Adipocyte (in vitro differentiated cells): ENCODE measurements around the gene CD86.

Experiments
- DNase-seq: peaks from one replicate; pipeline ENCODE4 v3.0.0-alpha.2; 2015; ENCODE audit warnings: low read depth
- H3K27me3 ChIP-seq: replicated peaks from 2 replicates; pipeline ENCODE4 v1.7.0; 2013; ENCODE audit warnings: mild to moderate bottlenecking, low read length, moderate library complexity; ENCODE audit not compliant: control insufficient read depth, insufficient read depth
- H3K36me3 ChIP-seq: 2 replicates; pipeline ENCODE4 v1.7.0; 2013; ENCODE audit warnings: low read length, mild to moderate bottlenecking, moderate library complexity; ENCODE audit not compliant: control insufficient read depth, insufficient read depth, severe bottlenecking
- H3K4me1 ChIP-seq: 2 replicates; pipeline ENCODE4 v1.7.0; 2013; ENCODE audit warnings: mild to moderate bottlenecking, low read length, moderate library complexity; ENCODE audit not compliant: control insufficient read depth, insufficient read depth
- H3K4me3 ChIP-seq: 2 replicates; pipeline ENCODE4 v1.7.0; 2013; ENCODE audit warnings: mild to moderate bottlenecking, low read length, moderate library complexity
- H3K9ac ChIP-seq: 2 replicates; pipeline ENCODE4 v1.7.0; 2013; ENCODE audit warnings: mild to moderate bottlenecking, low read length, moderate library complexity
- H3K9me3 ChIP-seq: 2 replicates; pipeline ENCODE4 v1.7.0; 2013; ENCODE audit warnings: mild to moderate bottlenecking, low read length, moderate library complexity; ENCODE audit not compliant: control insufficient read depth

CD86 gene

DNA sequence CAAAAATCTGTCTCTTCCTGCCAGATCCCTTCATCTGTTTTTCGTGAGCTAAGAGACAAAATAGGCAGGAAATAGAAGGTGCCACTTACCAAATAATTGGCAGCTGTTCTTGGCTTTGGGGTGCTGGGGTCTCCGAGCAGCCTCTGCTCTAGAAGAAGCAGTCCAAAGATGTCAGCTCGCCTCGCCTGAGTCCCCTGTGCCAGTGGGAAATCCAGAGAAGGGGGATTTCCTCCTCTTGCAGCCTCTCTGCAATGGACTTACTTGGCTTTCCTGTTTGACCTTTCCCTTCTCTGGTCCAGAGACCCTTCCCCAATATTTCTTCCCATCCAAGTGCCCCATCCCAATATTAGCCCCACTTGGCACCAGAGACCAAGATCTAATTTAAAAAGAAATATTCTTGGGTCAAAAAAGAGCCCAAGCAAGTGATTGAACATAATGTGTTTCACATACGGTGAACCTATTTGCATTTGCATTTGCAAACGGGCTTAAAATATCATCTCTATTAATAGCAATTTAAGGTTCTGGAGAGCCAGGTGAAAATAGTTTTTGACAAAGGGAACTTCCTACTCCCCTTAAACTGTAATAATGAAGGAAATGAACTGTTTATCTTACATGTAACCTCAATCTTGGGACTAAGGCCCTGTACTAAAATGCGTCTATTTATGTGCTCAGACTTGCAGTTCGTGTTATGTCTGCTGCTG is 23.2 kb downstream of the CD86 start:
- no peak for DNase-seq
- no peak overlapping the region for H3K9ac ChIP-seq
- no peaks in the 10 kb centered on the region for H3K4me1 ChIP-seq
- no peaks in the 10 kb centered on the region for H3K9me3 ChIP-seq
- H3K4me3 ChIP-seq = no peak overlapping the region
- peaks cover 27% of the 10 kb centered on the region for H3K27me3 ChIP-seq
- H3K36me3 ChIP-seq = no peaks in the 10 kb centered on the region

DNA sequence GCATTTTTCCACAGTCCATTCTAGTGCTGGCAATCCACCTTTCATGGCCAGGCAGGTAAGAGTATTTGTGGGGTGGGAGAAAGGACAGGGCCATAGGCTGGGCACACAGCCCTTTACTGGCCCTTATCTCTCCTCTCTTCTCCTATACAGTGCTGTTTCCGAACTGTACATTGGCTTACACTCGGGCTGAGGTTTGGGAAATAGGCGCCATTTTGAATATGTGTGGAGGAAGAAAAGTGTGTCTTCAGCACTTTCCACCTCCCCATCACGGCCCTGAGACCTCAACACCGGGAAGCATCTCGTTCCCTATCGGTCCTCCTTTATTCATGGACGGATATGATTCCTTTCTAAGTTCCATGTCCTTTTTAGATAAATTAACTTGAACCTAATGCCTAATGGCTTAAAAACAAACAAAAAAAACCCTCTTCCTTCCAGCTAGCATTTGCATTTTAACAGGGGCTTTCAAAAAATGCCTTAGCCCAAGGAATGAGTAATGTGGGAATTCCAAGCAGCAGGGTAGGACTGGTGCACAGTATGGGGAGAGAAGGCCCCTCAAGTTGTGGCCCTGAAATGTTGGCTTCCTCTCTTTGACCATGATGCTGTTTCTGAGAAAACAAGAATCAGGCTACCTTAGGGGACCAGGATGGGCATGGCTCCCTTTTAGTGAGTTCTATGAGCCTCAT is 24.5 kb downstream of the CD86 start:
- H3K27me3 ChIP-seq = peaks cover 27% of the 10 kb centered on the region
- no peak for DNase-seq
- H3K4me1 ChIP-seq = no peaks in the 10 kb centered on the region
- no peak overlapping the region for H3K9ac ChIP-seq
- no peak overlapping the region for H3K4me3 ChIP-seq
- H3K36me3 ChIP-seq = no peaks in the 10 kb centered on the region
- no peaks in the 10 kb centered on the region for H3K9me3 ChIP-seq

DNA sequence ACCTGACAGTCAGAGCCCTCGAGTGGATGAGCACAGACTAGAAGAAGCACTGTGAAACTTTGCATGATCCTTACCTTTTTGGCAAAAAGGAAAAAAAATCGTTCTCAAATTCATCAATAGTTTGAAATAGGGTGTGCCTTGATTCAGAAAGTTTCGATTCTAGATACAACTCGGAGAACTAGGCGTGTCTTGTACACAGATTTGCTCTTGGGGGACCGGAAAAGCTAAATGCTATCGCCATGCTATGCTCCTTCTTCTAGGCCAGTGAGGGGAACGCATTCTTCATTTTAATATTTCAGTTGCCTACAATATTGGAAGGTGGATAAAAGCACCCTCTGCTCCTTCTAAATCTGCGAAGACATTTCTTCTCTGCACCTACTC is 25.0 kb downstream of the CD86 start:
- Histone ChIP-seq H3K9ac (no peak overlapping the region), H3K36me3 (no peaks in the 10 kb centered on the region), H3K4me3 (no peak overlapping the region), H3K27me3 (peaks cover 27% of the 10 kb centered on the region), H3K9me3 (no peaks in the 10 kb centered on the region), H3K4me1 (no peaks in the 10 kb centered on the region)
- no peak for DNase-seq

DNA sequence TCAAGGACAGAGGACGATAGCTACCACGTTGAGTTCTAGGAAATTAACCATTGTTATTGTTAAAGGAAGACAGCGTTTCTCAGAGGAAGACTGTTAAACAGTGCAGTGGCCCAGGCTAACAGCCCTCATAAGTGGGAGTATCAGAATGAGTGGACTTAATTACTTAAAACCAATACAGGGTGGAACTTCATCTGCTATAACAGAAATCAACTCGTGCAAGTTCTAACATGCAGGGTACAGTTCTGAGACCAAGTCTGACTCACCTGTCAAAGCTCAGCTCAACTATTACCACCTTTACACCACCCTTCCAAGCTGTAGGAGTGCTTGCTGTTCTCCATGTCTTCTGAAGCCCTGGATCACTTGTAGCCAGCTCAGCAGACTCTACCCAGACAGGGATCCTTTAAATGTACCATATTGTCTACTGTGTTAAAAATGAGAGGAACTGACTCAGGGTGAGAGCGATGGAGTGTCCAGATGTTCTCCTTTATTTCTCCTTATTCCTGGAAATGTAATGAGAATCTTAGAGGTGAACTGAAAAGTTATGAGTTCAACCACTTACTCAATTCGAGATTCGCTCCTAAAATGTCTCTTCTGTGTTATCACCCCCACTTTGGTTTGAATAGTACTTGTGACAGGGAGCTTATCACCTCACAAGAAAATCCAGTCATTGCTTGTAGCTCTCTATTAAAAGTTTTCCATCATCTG is 26.5 kb downstream of the CD86 start:
- no peak for DNase-seq
- Histone ChIP-seq H3K9ac (no peak overlapping the region), H3K4me1 (no peaks in the 10 kb centered on the region), H3K27me3 (peaks cover 24% of the 10 kb centered on the region), H3K4me3 (no peak overlapping the region), H3K9me3 (no peaks in the 10 kb centered on the region), H3K36me3 (no peaks in the 10 kb centered on the region)

DNA sequence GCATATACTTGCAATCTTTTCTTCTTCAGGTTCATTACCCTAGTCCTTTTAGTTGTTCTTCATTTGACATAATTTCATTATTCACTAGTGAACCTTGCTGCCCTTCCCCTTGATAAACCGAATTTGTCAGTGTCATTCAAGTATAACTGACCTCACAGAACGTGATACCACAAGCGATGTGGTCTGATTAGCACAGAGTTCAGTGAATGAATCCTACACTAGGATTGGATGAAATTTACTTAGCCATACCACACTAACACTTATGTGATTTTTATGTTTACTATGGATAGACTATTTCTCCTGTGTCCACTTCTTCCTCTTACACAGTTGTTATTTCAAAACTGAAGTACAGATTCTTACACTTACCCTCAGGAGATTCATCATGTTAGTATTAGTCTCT is 27.2 kb downstream of the CD86 start:
- no peaks in the 10 kb centered on the region for H3K36me3 ChIP-seq
- no peak overlapping the region for H3K9ac ChIP-seq
- no peaks in the 10 kb centered on the region for H3K4me1 ChIP-seq
- H3K27me3 ChIP-seq = peaks cover 26% of the 10 kb centered on the region
- DNase-seq = no peak
- H3K4me3 ChIP-seq = no peak overlapping the region
- no peaks in the 10 kb centered on the region for H3K9me3 ChIP-seq

DNA sequence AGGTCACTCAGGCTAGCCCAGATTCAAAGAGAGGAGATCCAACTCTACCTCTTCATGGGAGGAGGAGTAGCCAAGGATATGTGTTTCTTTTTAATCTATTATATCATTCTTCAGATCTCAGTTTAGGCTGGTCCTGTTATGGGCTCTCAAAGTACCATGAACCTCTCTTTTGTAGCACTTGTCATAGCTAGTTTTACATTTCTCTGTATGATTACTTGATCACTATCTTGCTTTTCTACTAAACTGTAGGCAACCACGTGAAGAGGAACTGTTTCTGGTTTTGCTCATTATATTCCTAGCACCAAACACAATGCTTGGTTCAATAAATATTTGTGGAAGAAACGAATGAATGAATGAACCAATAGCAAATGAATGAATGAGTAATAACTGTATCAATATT is 29.6 kb downstream of the CD86 start:
- H3K4me1 ChIP-seq = no peaks in the 10 kb centered on the region
- no peaks in the 10 kb centered on the region for H3K9me3 ChIP-seq

DNA sequence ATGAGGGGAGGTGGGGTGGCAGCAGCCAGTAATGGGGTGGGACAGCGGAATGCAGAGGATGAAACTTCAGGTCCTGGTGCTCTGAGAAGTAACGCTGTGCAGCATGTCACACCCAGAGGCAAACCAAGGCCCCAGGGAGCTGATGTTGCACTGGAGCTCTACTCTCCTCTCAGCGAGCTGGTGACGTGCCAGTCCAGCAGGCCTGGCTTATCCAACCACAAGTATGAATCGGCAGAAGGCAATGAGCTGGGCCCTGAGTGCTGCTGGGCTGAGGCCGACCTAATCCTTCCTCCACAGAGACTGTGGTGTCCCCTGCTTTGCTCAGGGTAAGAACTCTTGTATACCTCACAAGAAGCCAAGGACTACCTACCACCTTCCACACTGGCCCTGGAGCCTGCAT is 30.5 kb downstream of the CD86 start:
- Histone ChIP-seq H3K9ac (no peak overlapping the region), H3K4me3 (no peak overlapping the region), H3K9me3 (no peaks in the 10 kb centered on the region), H3K4me1 (no peaks in the 10 kb centered on the region), H3K27me3 (peaks cover 23% of the 10 kb centered on the region), H3K36me3 (no peaks in the 10 kb centered on the region)
- DNase-seq = no peak

More for the DNA sequence above, 29.6 kb downstream of the CD86 start:
- H3K36me3 ChIP-seq = no peaks in the 10 kb centered on the region
- H3K27me3 ChIP-seq = peaks cover 29% of the 10 kb centered on the region
- no peak for DNase-seq
- no peak overlapping the region for H3K9ac ChIP-seq
- no peak overlapping the region for H3K4me3 ChIP-seq

DNA sequence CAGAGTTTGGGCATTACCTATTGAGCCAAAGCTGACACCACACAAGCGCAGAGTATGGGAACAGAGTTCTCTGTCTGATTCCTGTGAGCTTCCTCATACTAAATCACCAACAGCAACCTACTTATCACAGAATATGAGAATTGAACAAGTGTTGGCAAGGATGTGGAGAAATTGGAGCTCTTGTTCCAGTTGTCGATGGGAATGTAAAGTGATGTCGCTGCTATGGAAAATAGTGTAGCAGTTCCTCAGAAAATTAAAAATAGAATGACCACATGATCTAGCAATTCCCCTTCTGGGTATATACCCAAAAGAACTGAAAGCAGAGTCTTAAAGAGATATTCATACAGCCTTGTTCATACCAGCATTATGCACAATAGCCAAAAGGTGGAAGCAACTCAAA is 33.4 kb downstream of the CD86 start:
- Histone ChIP-seq H3K9ac (no peak overlapping the region), H3K4me1 (no peaks in the 10 kb centered on the region), H3K9me3 (no peaks in the 10 kb centered on the region), H3K36me3 (no peaks in the 10 kb centered on the region), H3K27me3 (peaks cover 19% of the 10 kb centered on the region), H3K4me3 (no peak overlapping the region)
- DNase-seq = no peak

DNA sequence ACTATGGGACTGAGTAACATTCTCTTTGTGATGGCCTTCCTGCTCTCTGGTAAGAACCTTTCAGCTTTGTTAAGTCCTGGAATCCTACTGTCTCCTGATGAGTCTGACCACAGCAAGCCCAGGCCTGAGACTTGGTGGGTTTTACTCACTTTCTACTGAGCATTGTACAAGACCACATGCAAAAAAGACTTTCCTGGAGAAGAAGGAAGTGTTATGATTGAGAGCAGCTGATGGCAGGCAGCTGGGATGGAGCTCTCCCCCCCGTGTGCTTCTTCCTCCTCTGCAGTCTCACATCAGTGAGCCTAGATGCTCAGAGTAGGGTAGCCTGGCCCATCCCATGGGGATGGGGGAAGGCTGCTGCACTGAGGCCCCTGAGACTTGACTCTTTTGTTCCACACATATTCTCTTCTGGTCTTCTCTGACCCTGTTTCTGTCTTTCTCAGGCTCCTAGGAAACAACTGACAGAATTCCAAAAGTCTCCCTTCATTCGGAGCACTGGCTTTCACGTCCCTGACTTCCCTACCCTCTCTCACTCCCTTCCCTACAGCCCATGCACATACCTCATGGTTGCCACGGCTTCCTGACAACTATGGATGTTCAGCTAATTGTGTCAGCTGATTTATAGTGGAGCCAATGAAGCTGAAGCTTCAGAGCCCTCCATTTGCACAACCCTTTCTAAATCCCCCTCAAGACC is 36.6 kb downstream of the CD86 start:
- Histone ChIP-seq H3K27me3 (peaks cover 23% of the 10 kb centered on the region), H3K4me3 (no peak overlapping the region), H3K9me3 (no peaks in the 10 kb centered on the region), H3K36me3 (no peaks in the 10 kb centered on the region), H3K4me1 (no peaks in the 10 kb centered on the region), H3K9ac (no peak overlapping the region)
- no peak for DNase-seq

DNA sequence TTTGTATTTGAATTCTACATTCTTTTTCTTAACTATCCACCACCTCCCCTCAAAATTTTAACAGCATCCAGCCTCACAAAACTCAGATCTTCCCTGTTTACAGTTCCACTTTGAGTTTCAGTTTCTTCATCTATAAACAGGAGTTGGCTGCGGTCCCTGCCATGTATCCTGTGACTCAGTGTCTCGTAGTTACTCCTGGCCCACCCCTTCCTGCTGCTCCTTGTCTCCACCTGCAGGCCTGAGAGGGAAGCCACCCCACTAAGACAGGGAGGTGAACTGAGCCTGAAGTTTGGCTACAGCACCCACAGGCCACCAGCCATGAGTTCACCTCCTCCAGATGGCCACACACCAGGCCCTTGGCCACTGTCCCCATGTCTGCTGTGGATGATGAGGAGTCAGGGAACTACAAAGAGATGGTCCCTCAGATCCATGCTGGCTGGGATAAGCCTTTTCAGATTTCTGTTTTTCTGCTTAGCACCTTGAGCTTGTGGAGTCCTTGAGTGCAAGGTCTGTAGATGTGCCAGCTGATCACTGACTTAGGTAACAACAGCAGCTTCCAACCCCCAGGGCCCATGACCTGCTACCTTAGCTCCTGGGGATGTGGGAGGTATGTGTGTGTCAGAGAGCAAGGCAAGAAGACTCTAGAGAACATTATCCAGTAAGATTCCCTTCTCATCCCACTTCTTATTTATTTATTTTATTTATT is 37.5 kb downstream of the CD86 start:
- Histone ChIP-seq H3K9me3 (no peaks in the 10 kb centered on the region), H3K27me3 (peaks cover 24% of the 10 kb centered on the region), H3K9ac (no peak overlapping the region), H3K36me3 (no peaks in the 10 kb centered on the region), H3K4me1 (no peaks in the 10 kb centered on the region), H3K4me3 (no peak overlapping the region)
- DNase-seq = no peak

DNA sequence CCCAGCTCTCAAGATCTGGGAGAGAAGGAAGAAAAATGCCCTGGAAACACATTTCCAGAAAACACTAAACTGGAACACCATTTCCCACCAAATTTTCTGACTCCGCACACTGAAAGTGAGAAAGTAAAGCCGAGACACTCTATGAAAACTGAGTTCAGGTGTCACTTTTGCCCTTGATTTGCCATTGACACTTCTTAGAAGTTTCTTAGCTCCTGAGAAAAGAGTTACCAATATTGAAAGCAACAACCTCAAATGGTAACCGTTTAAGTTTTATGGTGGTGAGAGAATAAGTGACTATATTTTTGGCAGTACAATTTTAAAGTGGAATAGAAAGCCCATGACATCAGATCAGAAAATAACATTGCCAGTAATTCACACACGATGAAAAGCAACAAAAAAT is 39.0 kb downstream of the CD86 start:
- no peak overlapping the region for H3K9ac ChIP-seq
- H3K36me3 ChIP-seq = no peaks in the 10 kb centered on the region
- no peaks in the 10 kb centered on the region for H3K4me1 ChIP-seq
- H3K9me3 ChIP-seq = no peaks in the 10 kb centered on the region
- H3K4me3 ChIP-seq = no peak overlapping the region
- H3K27me3 ChIP-seq = peaks cover 27% of the 10 kb centered on the region
- no peak for DNase-seq
